HEK293T (cell line): ENCODE data around the gene KRTAP5-7.

Experiments used
- FOXK2 ChIP-seq: fragments of 450-650 bp; IDR thresholded peaks from 2 replicates; pipeline ENCODE4 v1.6.1; 2016; ENCODE audit warnings: mild to moderate bottlenecking
- FOXM1 ChIP-seq: fragments of 450-650 bp; IDR thresholded peaks from 2 replicates; pipeline ENCODE4 v1.6.1; 2017; ENCODE audit warnings: mild to moderate bottlenecking, borderline replicate concordance
- L3MBTL2 ChIP-seq: fragments of 450-650 bp; conservative IDR thresholded peaks from 2 replicates; pipeline ENCODE4 v1.6.1; 2016; ENCODE audit warnings: mild to moderate bottlenecking
- PKNOX1 ChIP-seq: fragments of 450-650 bp; IDR thresholded peaks from 2 replicates; pipeline ENCODE4 v1.6.1; 2016
- SP1 ChIP-seq: fragments of 450-650 bp; IDR thresholded peaks from 2 replicates; pipeline ENCODE4 v1.6.1; 2017
- TARDBP ChIP-seq: fragments of 450-650 bp; IDR thresholded peaks from 2 replicates; pipeline ENCODE4 v1.6.1; 2016

DNA sequence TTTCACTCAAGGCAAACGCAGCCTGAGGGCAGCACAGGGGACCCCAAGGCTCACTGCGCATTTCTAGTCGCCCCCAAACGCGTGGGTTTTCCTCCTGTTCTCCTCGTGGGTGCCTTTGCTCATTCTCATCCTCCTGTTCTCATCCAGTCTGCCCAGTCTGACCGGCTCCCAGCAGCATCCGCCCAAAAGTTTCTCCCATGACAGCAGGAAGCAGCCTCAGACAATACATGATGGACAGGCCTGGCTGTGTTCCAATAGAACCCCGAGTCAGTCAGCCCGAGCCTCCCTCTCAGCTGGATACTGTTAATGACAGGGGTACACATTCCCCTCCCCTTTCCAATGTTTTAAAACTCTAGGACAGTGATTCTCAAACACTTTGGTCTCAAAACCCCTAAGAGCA lies 22.5 kb upstream of the KRTAP5-7 start:
- TF ChIP-seq SP1, result no peak
- no peak for TF ChIP-seq FOXK2
- TF ChIP-seq PKNOX1, result no peak
- no peak for TF ChIP-seq FOXM1
- no peak for TF ChIP-seq L3MBTL2
- TF ChIP-seq TARDBP, result no peak
